MM.1S (cell line): ENCODE results near the gene ATOH8.

ENCODE experiments used
- DNase-seq: peaks from one replicate; pipeline ENCODE4 v3.0.0-alpha.2; 2015
- H2AFZ ChIP-seq: fragments of 300-600 bp; sonication (generic); 2 replicates; pipeline ENCODE4 v1.6.0; 2016; ENCODE audit warnings: antibody characterized with exemption, low read length
- H3F3A ChIP-seq: fragments of 300-600 bp; sonication (generic); 2 replicates; pipeline ENCODE4 v1.6.1; 2016; ENCODE audit warnings: mild to moderate bottlenecking, antibody characterized with exemption, low read length, moderate library complexity, mixed read lengths; ENCODE audit not compliant: insufficient read depth
- H3K27ac ChIP-seq: fragments of 300-600 bp; sonication (generic); 2 replicates; pipeline ENCODE4 v1.5.1; 2016; ENCODE audit warnings: mild to moderate bottlenecking, low read length
- H3K27me3 ChIP-seq: fragments of 300-600 bp; sonication (generic); replicated peaks from 2 replicates; pipeline ENCODE4 v1.6.0; 2016; ENCODE audit warnings: low read length; ENCODE audit not compliant: insufficient read depth
- H3K36me3 ChIP-seq: fragments of 300-600 bp; sonication (generic); replicated peaks from 2 replicates; pipeline ENCODE4 v1.6.1; 2016; ENCODE audit warnings: mild to moderate bottlenecking, low read length, mixed read lengths; ENCODE audit not compliant: insufficient read depth
- H3K4me1 ChIP-seq: fragments of 300-600 bp; sonication (generic); 2 replicates; pipeline ENCODE4 v1.6.1; 2016; ENCODE audit warnings: low read length, mixed read lengths
- H3K4me2 ChIP-seq: fragments of 300-600 bp; sonication (generic); 2 replicates; pipeline ENCODE4 v1.6.0; 2016; ENCODE audit warnings: low read depth, low read length
- H3K4me3 ChIP-seq: fragments of 300-600 bp; sonication (generic); 2 replicates; pipeline ENCODE4 v1.5.1; 2016; ENCODE audit warnings: low read length, mixed read lengths
- H3K79me2 ChIP-seq: fragments of 300-600 bp; sonication (generic); 2 replicates; pipeline ENCODE4 v1.6.1; 2016; ENCODE audit warnings: mixed run types, low read length, mixed read lengths
- H3K9ac ChIP-seq: fragments of 300-600 bp; sonication (generic); 2 replicates; pipeline ENCODE4 v1.6.1; 2016; ENCODE audit warnings: low read length, mixed read lengths
- H3K9me2 ChIP-seq: fragments of 300-600 bp; sonication (generic); replicated peaks from 2 replicates; pipeline ENCODE4 v1.6.1; 2016; ENCODE audit warnings: mild to moderate bottlenecking, low read length, mixed read lengths; ENCODE audit not compliant: insufficient read depth
- H3K9me3 ChIP-seq: fragments of 300-600 bp; sonication (generic); replicated peaks from 2 replicates; pipeline ENCODE4 v1.6.1; 2016; ENCODE audit warnings: mild to moderate bottlenecking, low read length, mixed read lengths; ENCODE audit not compliant: insufficient read depth
- H4K20me1 ChIP-seq: fragments of 300-600 bp; sonication (generic); 2 replicates; pipeline ENCODE4 v1.6.1; 2016; ENCODE audit warnings: mild to moderate bottlenecking, low read length, moderate library complexity, mixed read lengths; ENCODE audit not compliant: insufficient read depth
- EZH2 ChIP-seq: fragments of 300-600 bp; sonication (generic); optimal IDR thresholded peaks from 2 replicates; pipeline ENCODE3; 2017; ENCODE audit warnings: low read depth, mild to moderate bottlenecking, antibody characterized with exemption, low read length, mixed read lengths
- EZH2phosphoT487 ChIP-seq: fragments of 300-600 bp; sonication (generic); IDR thresholded peaks from 2 replicates; pipeline ENCODE4 v1.6.1; 2018; ENCODE audit warnings: antibody characterized with exemption, low read length
- TF ChIP-seq, protein P1 (sequence below): fragments of 300-600 bp; sonication (generic); IDR thresholded peaks from 2 replicates; pipeline ENCODE4 v1.5.1; 2016; ENCODE audit warnings: antibody characterized with exemption, low read length, mixed read lengths

Gene ATOH8

GRCh38 chr2:85730686-85731230, 23.0 kb upstream of the ATOH8 start:
- H3K27me3 ChIP-seq, result no peaks in the 10 kb centered on the region
- H3K4me1 ChIP-seq, result 0 out of 2 replicates have a peak, but pooled peaks cover 4% of the 10 kb centered on the region
- no peak for DNase-seq
- H3K9ac ChIP-seq, result no peak overlapping the region
- H3K9me2 ChIP-seq, result no peaks in the 10 kb centered on the region
- no peaks in the 10 kb centered on the region for H3K36me3 ChIP-seq
- no peaks in the 10 kb centered on the region for H4K20me1 ChIP-seq
- no peak overlapping the region for H3K4me2 ChIP-seq
- H2AFZ ChIP-seq, result no peak overlapping the region
- no peaks in the 10 kb centered on the region for H3K79me2 ChIP-seq
- no peak for TF ChIP-seq EZH2phosphoT487
- no peak overlapping the region for H3K4me3 ChIP-seq
- no peak overlapping the region for H3K27ac ChIP-seq
- no peaks in the 10 kb centered on the region for H3F3A ChIP-seq
- H3K9me3 ChIP-seq, result no peaks in the 10 kb centered on the region

- H3K4me3 ChIP-seq, result no peak overlapping the region
- H3F3A ChIP-seq, result no peaks in the 10 kb centered on the region
- no peaks in the 10 kb centered on the region for H4K20me1 ChIP-seq
- no peak overlapping the region for H2AFZ ChIP-seq
- no peak for DNase-seq
- no peaks in the 10 kb centered on the region for H3K36me3 ChIP-seq
- H3K27ac ChIP-seq, result no peak overlapping the region
- H3K9ac ChIP-seq, result no peak overlapping the region
- no peaks in the 10 kb centered on the region for H3K9me2 ChIP-seq
- no peaks in the 10 kb centered on the region for H3K27me3 ChIP-seq
- no peaks in the 10 kb centered on the region for H3K9me3 ChIP-seq
- 0 out of 2 replicates have a peak, but pooled peaks cover 4% of the 10 kb centered on the region for H3K4me1 ChIP-seq
- no peaks in the 10 kb centered on the region for H3K79me2 ChIP-seq
- H3K4me2 ChIP-seq, result no peak overlapping the region
- no peak for TF ChIP-seq EZH2
- TF ChIP-seq, protein P1, sequence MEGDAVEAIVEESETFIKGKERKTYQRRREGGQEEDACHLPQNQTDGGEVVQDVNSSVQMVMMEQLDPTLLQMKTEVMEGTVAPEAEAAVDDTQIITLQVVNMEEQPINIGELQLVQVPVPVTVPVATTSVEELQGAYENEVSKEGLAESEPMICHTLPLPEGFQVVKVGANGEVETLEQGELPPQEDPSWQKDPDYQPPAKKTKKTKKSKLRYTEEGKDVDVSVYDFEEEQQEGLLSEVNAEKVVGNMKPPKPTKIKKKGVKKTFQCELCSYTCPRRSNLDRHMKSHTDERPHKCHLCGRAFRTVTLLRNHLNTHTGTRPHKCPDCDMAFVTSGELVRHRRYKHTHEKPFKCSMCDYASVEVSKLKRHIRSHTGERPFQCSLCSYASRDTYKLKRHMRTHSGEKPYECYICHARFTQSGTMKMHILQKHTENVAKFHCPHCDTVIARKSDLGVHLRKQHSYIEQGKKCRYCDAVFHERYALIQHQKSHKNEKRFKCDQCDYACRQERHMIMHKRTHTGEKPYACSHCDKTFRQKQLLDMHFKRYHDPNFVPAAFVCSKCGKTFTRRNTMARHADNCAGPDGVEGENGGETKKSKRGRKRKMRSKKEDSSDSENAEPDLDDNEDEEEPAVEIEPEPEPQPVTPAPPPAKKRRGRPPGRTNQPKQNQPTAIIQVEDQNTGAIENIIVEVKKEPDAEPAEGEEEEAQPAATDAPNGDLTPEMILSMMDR, result no peak
- no peak for TF ChIP-seq EZH2phosphoT487
Measured at GRCh38 chr2:85731606-85732005, 22.2 kb upstream of the ATOH8 start.

GRCh38 chr2:85732467-85733120, 21.2 kb upstream of the ATOH8 start:
- 0 out of 2 replicates have a peak, but pooled peaks cover 4% of the 10 kb centered on the region for H3K4me1 ChIP-seq
- no peak overlapping the region for H3K4me3 ChIP-seq
- H3K9ac ChIP-seq, result no peak overlapping the region
- no peaks in the 10 kb centered on the region for H3K9me3 ChIP-seq
- no peaks in the 10 kb centered on the region for H3F3A ChIP-seq
- no peak overlapping the region for H3K4me2 ChIP-seq
- H3K36me3 ChIP-seq, result no peaks in the 10 kb centered on the region
- no peaks in the 10 kb centered on the region for H3K79me2 ChIP-seq
- no peak for DNase-seq
- no peaks in the 10 kb centered on the region for H3K9me2 ChIP-seq
- no peaks in the 10 kb centered on the region for H4K20me1 ChIP-seq
- no peak overlapping the region for H2AFZ ChIP-seq
- TF ChIP-seq, protein P1, result no peak
- TF ChIP-seq EZH2, result no peak
- TF ChIP-seq EZH2phosphoT487, result no peak
- H3K27ac ChIP-seq, result no peak overlapping the region
- no peaks in the 10 kb centered on the region for H3K27me3 ChIP-seq
